HepG2 (cell line): ENCODE measurements around the gene DNAAF3. TPM values are rescaled to one million over a fixed set of nuclear protein-coding genes. Genes with fewer than 3 reads are reported as not detected.

Experiments
- CBX2 ChIP-seq, 2 experiments: fragments of 200-600 bp in 1 of 2; sonication (generic); formaldehyde crosslinking in 1 of 2; IDR thresholded peaks; 2 replicates each; pipeline versions ENCODE4 v1.7.0 to v1.8.1; 2018 to 2022; ENCODE audit warnings: low read depth in 2 of 2, low read length in 1 of 2, mild to moderate bottlenecking in 1 of 2, missing genetic modification reagents in 1 of 2
- CHCHD3 ChIP-seq: sonication (generic); formaldehyde crosslinking; IDR thresholded peaks from 2 replicates; pipeline ENCODE4 v1.8.0; 2022; ENCODE audit warnings: mild to moderate bottlenecking, missing genetic modification reagents, moderate library complexity
- EP300 ChIP-seq, 3 experiments: sonication (generic) in 1 of 3; formaldehyde crosslinking in 1 of 3; IDR thresholded peaks; 2 replicates each; pipeline versions ENCODE4 v1.5.1 to v1.6.1; 2011 to 2020; ENCODE audit warnings: low read depth in 2 of 3, low read length in 2 of 3, borderline replicate concordance in 1 of 3, improper control_type of control experiment in 1 of 3, mild to moderate bottlenecking in 1 of 3, missing genetic modification reagents in 1 of 3, moderate library complexity in 1 of 3
- FOXA3 ChIP-seq: IDR thresholded peaks from 2 replicates; pipeline ENCODE4 v1.6.1; 2016; ENCODE audit warnings: missing genetic modification reagents, missing compliant biosample characterization
- HDAC6 ChIP-seq: fragments of 200-600 bp; sonication (generic); IDR thresholded peaks from 2 replicates; pipeline ENCODE4 v1.7.0; 2017; ENCODE audit warnings: mild to moderate bottlenecking, antibody characterized with exemption, low read length, low read depth
- KAT7 ChIP-seq: IDR thresholded peaks from 2 replicates; pipeline ENCODE4 v1.6.1; 2018; ENCODE audit warnings: borderline replicate concordance, missing compliant biosample characterization
- KLF6 ChIP-seq: IDR thresholded peaks from 2 replicates; pipeline ENCODE4 v1.8.0; 2016; ENCODE audit warnings: missing biosample characterization, missing genetic modification reagents
- POGZ ChIP-seq: sonication (generic); formaldehyde crosslinking; IDR thresholded peaks from 2 replicates; pipeline ENCODE4 v1.4.0; 2020; ENCODE audit warnings: mild to moderate bottlenecking, missing genetic modification reagents
- SMARCE1 ChIP-seq: fragments of 450-650 bp; IDR thresholded peaks from 2 replicates; pipeline ENCODE4 v1.6.1; 2017; ENCODE audit warnings: borderline replicate concordance
- SNRNP70 ChIP-seq: fragments of 200-400 bp; formaldehyde crosslinking; IDR thresholded peaks from 2 replicates; pipeline ENCODE4 v1.6.1; 2017; ENCODE audit warnings: mild to moderate bottlenecking, low read depth, low read length, moderate library complexity
- SRF ChIP-seq: IDR thresholded peaks from 2 replicates; pipeline ENCODE4 v1.6.1; 2011; ENCODE audit warnings: mild to moderate bottlenecking, low read depth, low read length, moderate library complexity
- TBP ChIP-seq: sonication (generic); formaldehyde crosslinking; IDR thresholded peaks from 2 replicates; pipeline ENCODE4 v1.5.0; 2020; ENCODE audit warnings: missing genetic modification reagents
- TGIF2 ChIP-seq: IDR thresholded peaks from 2 replicates; pipeline ENCODE4 v1.6.1; 2016; ENCODE audit warnings: control low read depth, missing compliant biosample characterization
- ZNF253 ChIP-seq: sonication (generic); formaldehyde crosslinking; IDR thresholded peaks from 2 replicates; pipeline ENCODE4 v1.8.0; 2022; ENCODE audit warnings: mild to moderate bottlenecking, missing genetic modification reagents, borderline replicate concordance
- ZNF34 ChIP-seq: sonication (generic); formaldehyde crosslinking; IDR thresholded peaks from 2 replicates; pipeline ENCODE4 v1.4.0; 2020; ENCODE audit warnings: mild to moderate bottlenecking, missing genetic modification reagents, borderline replicate concordance
- ZNF703 ChIP-seq: sonication (generic); formaldehyde crosslinking; IDR thresholded peaks from 2 replicates; pipeline ENCODE4 v1.5.1; 2020; ENCODE audit warnings: missing genetic modification reagents, mild to moderate bottlenecking, moderate library complexity, borderline replicate concordance
- polyA plus RNA-seq, 8 experiments: library from polyadenylated mRNA; depleted of rRNA in 3 of 8; stranded (reverse) in 7 of 8; unstranded in 1 of 8; fragments of >200 nt; fragmentation: Illumina TruSeq in 4 of 8; extraction: Trizol in 4 of 8; gene quantifications; 2 replicates each; pipeline versions ENCODE4 v1.2.1 to v1.2.3, GENCODE V29; 2011 to 2016; ENCODE audit warnings: low read depth in 4 of 8, missing spikeins in 1 of 8, mixed read lengths in 1 of 8; ENCODE audit not compliant: insufficient read depth in 1 of 8
- total RNA-seq, 5 experiments: library from RNA; depleted of rRNA; stranded (reverse); fragments of >200 nt; fragmentation: Illumina TruSeq; extraction: Trizol; gene quantifications; 2 replicates each; pipeline ENCODE4 v1.2.3, GENCODE V29; 2016; ENCODE audit warnings: low read depth in 1 of 5
- TF ChIP-seq, protein P1 (sequence below): sonication (generic); formaldehyde crosslinking; IDR thresholded peaks from 2 replicates; pipeline ENCODE4 v1.4.0; 2020; ENCODE audit warnings: missing genetic modification reagents, borderline replicate concordance
- TF ChIP-seq, protein P2 (sequence below): IDR thresholded peaks from 2 replicates; pipeline ENCODE4 v1.6.1; 2016; ENCODE audit warnings: low read depth, borderline replicate concordance
- TF ChIP-seq, protein P3 (sequence below): sonication (generic); formaldehyde crosslinking; IDR thresholded peaks from 2 replicates; pipeline ENCODE4 v1.9.0; 2021; ENCODE audit warnings: missing genetic modification reagents, mild to moderate bottlenecking, borderline replicate concordance
- TF ChIP-seq, protein P4 (sequence below): sonication (generic); formaldehyde crosslinking; IDR thresholded peaks from 2 replicates; pipeline ENCODE4 v1.5.0; 2020; ENCODE audit warnings: mild to moderate bottlenecking, low read depth, missing genetic modification reagents, borderline replicate concordance
- TF ChIP-seq, protein P5 (sequence below): sonication (generic); formaldehyde crosslinking; IDR thresholded peaks from 2 replicates; pipeline ENCODE4 v1.8.0; 2022; ENCODE audit warnings: mild to moderate bottlenecking, missing genetic modification reagents, borderline replicate concordance
- TF ChIP-seq, protein P6 (sequence below): sonication (generic); formaldehyde crosslinking; IDR thresholded peaks from 2 replicates; pipeline ENCODE4 v1.5.0; 2020; ENCODE audit warnings: mild to moderate bottlenecking, missing genetic modification reagents, moderate library complexity

Gene DNAAF3
- total and polyA plus RNA-seq, 2 of the 13 experiments (the other 11 are each of a cell fraction or from before 2014, with no cell fraction given), result 0.30 to 0.40 TPM

DNA sequence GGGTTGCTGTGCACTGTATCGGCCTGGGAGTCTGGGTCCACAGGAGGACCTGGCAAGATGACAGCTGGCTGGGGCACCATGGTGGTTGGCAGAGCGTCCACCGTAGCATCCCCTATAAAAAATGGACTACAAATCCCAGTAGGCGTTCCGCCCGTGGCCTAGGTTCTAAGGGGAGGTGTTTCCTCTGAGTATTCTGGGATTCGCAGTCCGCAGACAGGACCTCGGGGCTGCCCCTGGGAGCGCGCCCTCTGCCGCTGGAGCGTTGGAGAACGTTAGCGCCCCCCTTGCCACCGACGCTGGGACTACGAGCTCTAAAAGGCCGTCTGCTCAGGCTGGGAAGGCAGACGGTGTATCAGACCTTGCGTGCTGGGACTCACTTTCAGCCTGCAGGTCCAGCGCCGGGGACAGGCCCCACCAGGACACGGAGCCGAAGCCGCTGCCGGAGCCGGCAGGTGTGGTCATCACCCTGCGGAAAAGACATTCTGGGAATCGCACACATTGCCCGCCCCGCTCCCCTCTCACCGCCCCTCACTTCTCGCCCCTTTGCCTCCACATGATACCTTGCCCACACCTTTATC, 372 bp downstream of the DNAAF3 start (continued):
- TF ChIP-seq SRF, result no peak
- 0 out of 2 replicates have a peak, but pooled peaks have one; percentile 17 for TF ChIP-seq POGZ (CRISPR knock-in tag)
- no peak for TF ChIP-seq TGIF2 (CRISPR knock-in tag)
- TF ChIP-seq, protein P1, sequence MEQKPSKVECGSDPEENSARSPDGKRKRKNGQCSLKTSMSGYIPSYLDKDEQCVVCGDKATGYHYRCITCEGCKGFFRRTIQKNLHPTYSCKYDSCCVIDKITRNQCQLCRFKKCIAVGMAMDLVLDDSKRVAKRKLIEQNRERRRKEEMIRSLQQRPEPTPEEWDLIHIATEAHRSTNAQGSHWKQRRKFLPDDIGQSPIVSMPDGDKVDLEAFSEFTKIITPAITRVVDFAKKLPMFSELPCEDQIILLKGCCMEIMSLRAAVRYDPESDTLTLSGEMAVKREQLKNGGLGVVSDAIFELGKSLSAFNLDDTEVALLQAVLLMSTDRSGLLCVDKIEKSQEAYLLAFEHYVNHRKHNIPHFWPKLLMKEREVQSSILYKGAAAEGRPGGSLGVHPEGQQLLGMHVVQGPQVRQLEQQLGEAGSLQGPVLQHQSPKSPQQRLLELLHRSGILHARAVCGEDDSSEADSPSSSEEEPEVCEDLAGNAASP (CRISPR knock-in tag), result 0 out of 2 replicates have a peak, but pooled peaks have one; percentile 15
- TF ChIP-seq, protein P2, sequence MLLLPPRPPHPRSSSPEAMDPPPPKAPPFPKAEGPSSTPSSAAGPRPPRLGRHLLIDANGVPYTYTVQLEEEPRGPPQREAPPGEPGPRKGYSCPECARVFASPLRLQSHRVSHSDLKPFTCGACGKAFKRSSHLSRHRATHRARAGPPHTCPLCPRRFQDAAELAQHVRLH (CRISPR knock-in tag), result 0 out of 2 replicates have a peak, but pooled peaks have one; percentile 14
- no peak for TF ChIP-seq EP300 (IDR thresholded peaks at IDR 0.05; ENCODE audit: low read depth in 2 of 2, low read length in 2 of 2)
- TF ChIP-seq EP300 (CRISPR knock-in tag; IDR thresholded peaks at IDR 0.05; ENCODE audit: borderline replicate concordance), result no peak
- no peak for TF ChIP-seq HDAC6
- no peak for TF ChIP-seq SMARCE1
- TF ChIP-seq ZNF253, result no peak
- TF ChIP-seq, protein P3, sequence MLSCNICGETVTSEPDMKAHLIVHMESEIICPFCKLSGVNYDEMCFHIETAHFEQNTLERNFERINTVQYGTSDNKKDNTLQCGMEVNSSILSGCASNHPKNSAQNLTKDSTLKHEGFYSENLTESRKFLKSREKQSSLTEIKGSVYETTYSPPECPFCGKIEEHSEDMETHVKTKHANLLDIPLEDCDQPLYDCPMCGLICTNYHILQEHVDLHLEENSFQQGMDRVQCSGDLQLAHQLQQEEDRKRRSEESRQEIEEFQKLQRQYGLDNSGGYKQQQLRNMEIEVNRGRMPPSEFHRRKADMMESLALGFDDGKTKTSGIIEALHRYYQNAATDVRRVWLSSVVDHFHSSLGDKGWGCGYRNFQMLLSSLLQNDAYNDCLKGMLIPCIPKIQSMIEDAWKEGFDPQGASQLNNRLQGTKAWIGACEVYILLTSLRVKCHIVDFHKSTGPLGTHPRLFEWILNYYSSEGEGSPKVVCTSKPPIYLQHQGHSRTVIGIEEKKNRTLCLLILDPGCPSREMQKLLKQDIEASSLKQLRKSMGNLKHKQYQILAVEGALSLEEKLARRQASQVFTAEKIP (CRISPR knock-in tag), result no peak
- 0 out of 2 replicates have a peak, but pooled peaks have one; percentile 35 for TF ChIP-seq TBP (CRISPR knock-in tag)
- no peak; the same call in 1 of the 2 replicates for TF ChIP-seq FOXA3
- TF ChIP-seq CHCHD3 (CRISPR knock-in tag), result no peak
- no peak for TF ChIP-seq ZNF703 (CRISPR knock-in tag)
- TF ChIP-seq, protein P4, sequence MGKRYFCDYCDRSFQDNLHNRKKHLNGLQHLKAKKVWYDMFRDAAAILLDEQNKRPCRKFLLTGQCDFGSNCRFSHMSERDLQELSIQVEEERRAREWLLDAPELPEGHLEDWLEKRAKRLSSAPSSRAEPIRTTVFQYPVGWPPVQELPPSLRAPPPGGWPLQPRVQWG, result no peak
- TF ChIP-seq KAT7, result no peak
- TF ChIP-seq, protein P5, sequence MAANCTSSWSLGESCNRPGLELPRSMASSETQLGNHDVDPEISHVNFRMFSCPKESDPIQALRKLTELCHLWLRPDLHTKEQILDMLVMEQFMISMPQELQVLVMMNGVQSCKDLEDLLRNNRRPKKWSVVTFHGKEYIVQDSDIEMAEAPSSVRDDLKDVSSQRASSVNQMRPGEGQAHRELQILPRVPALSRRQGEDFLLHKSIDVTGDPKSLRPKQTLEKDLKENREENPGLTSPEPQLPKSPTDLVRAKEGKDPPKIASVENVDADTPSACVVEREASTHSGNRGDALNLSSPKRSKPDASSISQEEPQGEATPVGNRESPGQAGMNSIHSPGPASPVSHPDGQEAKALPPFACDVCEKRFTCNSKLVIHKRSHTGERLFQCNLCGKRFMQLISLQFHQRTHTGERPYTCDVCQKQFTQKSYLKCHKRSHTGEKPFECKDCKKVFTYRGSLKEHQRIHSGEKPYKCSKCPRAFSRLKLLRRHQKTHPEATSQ (CRISPR knock-in tag), result no peak
- TF ChIP-seq, protein P6, sequence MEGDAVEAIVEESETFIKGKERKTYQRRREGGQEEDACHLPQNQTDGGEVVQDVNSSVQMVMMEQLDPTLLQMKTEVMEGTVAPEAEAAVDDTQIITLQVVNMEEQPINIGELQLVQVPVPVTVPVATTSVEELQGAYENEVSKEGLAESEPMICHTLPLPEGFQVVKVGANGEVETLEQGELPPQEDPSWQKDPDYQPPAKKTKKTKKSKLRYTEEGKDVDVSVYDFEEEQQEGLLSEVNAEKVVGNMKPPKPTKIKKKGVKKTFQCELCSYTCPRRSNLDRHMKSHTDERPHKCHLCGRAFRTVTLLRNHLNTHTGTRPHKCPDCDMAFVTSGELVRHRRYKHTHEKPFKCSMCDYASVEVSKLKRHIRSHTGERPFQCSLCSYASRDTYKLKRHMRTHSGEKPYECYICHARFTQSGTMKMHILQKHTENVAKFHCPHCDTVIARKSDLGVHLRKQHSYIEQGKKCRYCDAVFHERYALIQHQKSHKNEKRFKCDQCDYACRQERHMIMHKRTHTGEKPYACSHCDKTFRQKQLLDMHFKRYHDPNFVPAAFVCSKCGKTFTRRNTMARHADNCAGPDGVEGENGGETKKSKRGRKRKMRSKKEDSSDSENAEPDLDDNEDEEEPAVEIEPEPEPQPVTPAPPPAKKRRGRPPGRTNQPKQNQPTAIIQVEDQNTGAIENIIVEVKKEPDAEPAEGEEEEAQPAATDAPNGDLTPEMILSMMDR (CRISPR knock-in tag), result peak; percentile 92
- TF ChIP-seq SNRNP70, result no peak
- no peak for TF ChIP-seq ZNF34 (CRISPR knock-in tag)
- TF ChIP-seq CBX2 (IDR thresholded peaks at IDR 0.05; ENCODE audit: low read depth, low read length), result no peak
- TF ChIP-seq CBX2 (CRISPR knock-in tag; IDR thresholded peaks at IDR 0.05; ENCODE audit: low read depth), result no peak
- TF ChIP-seq KLF6 (CRISPR knock-in tag), result no peak
